Activated CD8-positive, alpha-beta T cell treated with anti-CD3 and anti-CD28 coated beads, Interleukin-2, amount 10 ng/mL, durations not matched to agents 7 days and 5 days (primary cell): Measurements from ENCODE around the gene FPR1. TPM values are rescaled to one million over a fixed set of nuclear protein-coding genes. Genes with fewer than 3 reads are reported as not detected.
A peak's percentile ranks its signal among the peaks of the same experiment; 100 is the strongest.
"Not testable (repeated sequence)": the region's sequence is repeated elsewhere in the genome, so short reads cannot be mapped to it uniquely, and the experiment has no call there.

Source experiments
- ATAC-seq: fragments of 150-1000 bp; cut with Tn5 transposase; one replicate; pipeline ENCODE4 v1.10.0; 2021; ENCODE audit warnings: moderate library complexity
- CTCF ChIA-PET: fragments of 350-600 bp; sonication (Branson Sonifier 250); formaldehyde crosslinking; loops from one replicate; lab custom pipeline; 2021; ENCODE audit warnings: antibody characterized with exemption; lab: Charles Lee
- POLR2A ChIA-PET: fragments of 350-600 bp; sonication (Branson Sonifier 250); formaldehyde crosslinking; loops from one replicate; lab custom pipeline; 2021; ENCODE audit warnings: antibody characterized with exemption; lab: Charles Lee
- DNase-seq: peaks from one replicate; pipeline ENCODE4 v3.0.0-alpha.2; 2020
- H3K27ac Mint-ChIP-seq: one replicate; pipeline ENCODE4 v1.8.0; 2021; ENCODE audit warnings: mild to moderate bottlenecking, mixed read lengths
- H3K27me3 Mint-ChIP-seq: one replicate; pipeline ENCODE4 v1.8.0; 2021; ENCODE audit warnings: low read depth, mixed read lengths
- H3K36me3 Mint-ChIP-seq: one replicate; pipeline ENCODE4 v1.8.0; 2021; ENCODE audit warnings: low read depth, mixed read lengths
- H3K4me1 Mint-ChIP-seq: one replicate; pipeline ENCODE4 v1.8.0; 2021; ENCODE audit warnings: low read depth, mixed read lengths
- H3K4me3 Mint-ChIP-seq: one replicate; pipeline ENCODE4 v1.8.0; 2021; ENCODE audit warnings: mild to moderate bottlenecking, mixed read lengths
- H3K9me3 Mint-ChIP-seq: one replicate; pipeline ENCODE4 v1.8.0; 2022; ENCODE audit warnings: mixed read lengths; ENCODE audit not compliant: insufficient read depth
- total RNA-seq, 2 experiments: library from RNA; stranded (reverse); gene quantifications; one replicate each; pipeline ENCODE4 v1.2.3, GENCODE V29; 2021

The FPR1 gene
- total RNA-seq, 2 experiments from 2014 or later: not detected

DNA sequence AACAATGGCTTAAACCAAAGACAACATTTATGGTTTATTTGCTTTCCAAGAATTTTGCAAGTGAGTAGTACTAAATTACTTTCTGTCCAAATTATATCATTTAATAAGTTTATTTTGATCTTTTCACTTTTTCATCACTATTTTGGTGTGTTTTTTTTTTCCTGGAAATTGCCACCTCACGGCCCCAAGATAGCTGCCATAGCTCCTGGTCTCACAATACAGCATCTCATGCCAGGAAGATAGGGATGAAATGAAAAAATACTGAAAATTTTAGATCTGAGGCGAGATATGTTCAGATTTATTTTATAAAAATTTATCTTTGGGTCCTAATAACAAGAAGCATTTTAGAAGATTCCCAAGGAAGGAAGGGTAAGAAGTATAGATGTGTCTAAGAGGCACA is 36.4 kb upstream of the FPR1 start:
- CTCF ChIA-PET: interaction anchor here (1.8 kb wide), 1 partner anchor 10 kb away, joined by 6 read pairs; no protein-coding TSS in a partner anchor
- peaks cover 8% of the 10 kb centered on the region for H3K9me3 Mint-ChIP-seq
- POLR2A ChIA-PET: no interaction called here
- no peak overlapping the region for H3K27ac Mint-ChIP-seq
- H3K36me3 Mint-ChIP-seq: no peaks in the 10 kb centered on the region
- H3K4me3 Mint-ChIP-seq: no peak overlapping the region
- no peaks in the 10 kb centered on the region for H3K27me3 Mint-ChIP-seq
- DNase-seq: no peak
- H3K4me1 Mint-ChIP-seq: no peaks in the 10 kb centered on the region
- ATAC-seq: no peak

DNA sequence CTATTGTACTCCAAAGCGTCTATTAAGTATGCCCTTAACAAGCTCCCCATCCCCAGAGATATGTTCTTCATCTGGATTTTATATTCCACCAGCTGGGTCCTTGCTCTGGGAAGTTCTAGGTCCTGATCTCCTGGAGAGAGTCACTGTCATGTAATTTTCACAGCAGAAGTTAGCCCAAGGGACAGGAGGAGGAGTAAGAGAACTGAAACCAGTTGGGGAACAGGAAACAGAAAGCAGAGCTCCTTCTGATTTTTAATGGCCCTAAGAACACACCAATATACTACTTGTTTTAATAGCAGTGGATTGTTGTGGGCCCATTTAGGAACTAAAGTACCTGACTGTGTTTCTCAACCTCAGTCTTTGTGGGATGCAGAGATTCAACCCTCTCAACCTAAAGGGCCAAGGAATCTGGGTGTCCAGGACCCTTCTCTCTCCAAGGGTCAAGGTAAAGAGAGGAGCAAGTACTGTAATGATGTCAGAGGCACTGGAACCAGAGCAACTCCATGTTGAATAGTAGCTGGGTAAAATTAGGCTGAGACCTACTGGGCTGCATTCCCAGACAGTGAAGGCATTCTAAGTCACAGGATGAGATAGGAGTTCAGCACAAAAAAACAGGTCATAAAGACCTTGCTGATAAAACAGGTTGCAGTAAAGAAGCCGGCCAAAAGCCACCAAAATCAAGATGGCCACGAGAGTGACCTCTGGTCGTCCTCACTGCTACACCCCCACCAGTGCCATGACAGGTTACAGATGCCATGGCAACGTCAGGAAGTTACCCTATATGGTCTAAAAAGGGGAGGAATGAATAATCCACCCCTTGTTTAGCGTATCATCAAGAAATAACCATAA is 35.2 kb upstream of the FPR1 start:
- H3K27me3 Mint-ChIP-seq: no peaks in the 10 kb centered on the region
- H3K36me3 Mint-ChIP-seq: no peaks in the 10 kb centered on the region
- ATAC-seq: no peak
- H3K4me3 Mint-ChIP-seq: no peak overlapping the region
- no peak overlapping the region for H3K27ac Mint-ChIP-seq
- ChIA-PET POLR2A (no interaction called here), CTCF (no interaction called here)
- DNase-seq: no peak
- H3K9me3 Mint-ChIP-seq: peaks cover 5% of the 10 kb centered on the region
- H3K4me1 Mint-ChIP-seq: no peaks in the 10 kb centered on the region

DNA sequence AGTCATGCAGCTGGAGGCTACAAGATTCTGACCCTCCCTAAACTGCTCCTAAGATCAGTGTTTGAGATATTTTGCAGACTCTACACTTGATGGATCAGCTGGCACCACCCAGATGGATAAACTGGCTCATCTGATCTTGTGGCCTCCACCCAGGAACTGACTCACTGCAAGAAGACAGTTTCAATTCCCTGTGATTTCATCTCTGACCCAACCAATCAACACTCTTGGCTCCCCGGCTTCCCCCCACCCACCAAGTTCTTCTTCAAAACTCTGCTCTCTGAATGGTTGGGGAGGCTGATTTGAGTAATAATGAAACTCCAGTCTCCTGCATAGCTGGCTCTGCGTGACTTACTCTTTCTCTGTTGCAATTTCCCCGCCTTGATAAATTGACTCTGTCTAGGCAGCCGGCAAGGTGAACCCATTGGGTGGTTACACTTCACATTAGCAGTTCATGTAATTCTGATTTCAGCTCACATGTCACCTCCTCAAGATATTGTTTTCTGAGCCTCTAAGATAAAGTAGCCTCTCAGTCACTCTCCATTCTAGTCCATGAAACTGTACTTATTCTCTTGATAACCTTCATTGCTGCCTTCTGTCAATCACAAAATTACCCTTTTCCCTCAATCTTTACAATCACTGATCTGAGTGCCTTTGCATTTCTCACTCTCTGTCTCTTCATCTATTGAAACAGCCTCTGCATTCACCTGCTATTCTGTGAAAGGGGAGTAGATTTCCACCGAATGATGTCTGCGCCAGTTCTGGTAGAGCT is 33.4 kb upstream of the FPR1 start:
- Mint-ChIP-seq H3K4me3 (no peak overlapping the region), H3K9me3 (no peaks in the 10 kb centered on the region), H3K4me1 (no peaks in the 10 kb centered on the region), H3K36me3 (no peaks in the 10 kb centered on the region), H3K27me3 (no peaks in the 10 kb centered on the region), H3K27ac (no peak overlapping the region)
- ATAC-seq: no peak
- ChIA-PET CTCF (interaction anchor here (0.6 to 1.4 kb wide), 2 partner anchors 269 to 343 kb away, joined by 3 read pairs; no protein-coding TSS in a partner anchor), POLR2A (no interaction called here)
- DNase-seq: peak; percentile 30

DNA sequence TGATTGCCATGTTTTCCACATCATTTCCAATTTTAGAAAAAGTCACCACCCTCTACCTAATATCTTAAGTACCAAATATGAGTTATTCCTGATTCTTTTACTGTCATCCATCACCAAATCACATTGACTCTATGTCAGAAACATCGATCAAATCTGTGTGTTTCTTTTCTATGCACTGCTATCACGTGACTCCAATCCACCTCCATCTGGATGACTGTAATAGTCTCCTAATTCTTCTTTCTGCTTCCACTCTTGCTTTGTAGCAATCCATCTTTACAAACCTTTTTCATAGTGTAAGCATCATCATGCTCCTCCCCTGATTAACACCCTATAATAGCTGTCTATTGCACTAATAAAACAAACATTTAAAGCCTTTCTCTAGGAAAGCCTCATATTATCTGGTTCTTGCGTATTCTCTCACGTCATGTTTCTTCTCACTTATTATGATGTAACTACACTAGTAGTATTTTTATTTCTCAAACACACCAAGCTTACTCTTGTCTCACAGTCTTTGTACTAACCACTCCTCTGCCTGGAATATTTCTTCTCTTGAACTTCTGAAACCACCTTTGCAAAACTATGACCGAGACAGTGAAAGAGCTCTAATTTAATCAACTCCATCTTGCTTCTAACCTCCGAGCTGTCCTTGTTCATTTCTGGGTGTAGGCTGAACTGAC is 32.6 kb upstream of the FPR1 start:
- Mint-ChIP-seq H3K4me3 (no peak overlapping the region), H3K27ac (no peak overlapping the region), H3K4me1 (no peaks in the 10 kb centered on the region), H3K36me3 (no peaks in the 10 kb centered on the region), H3K27me3 (peaks cover 7% of the 10 kb centered on the region), H3K9me3 (no peaks in the 10 kb centered on the region)
- POLR2A ChIA-PET: no interaction called here
- DNase-seq (no peak), ATAC-seq (no peak)
- CTCF ChIA-PET: interaction anchor here (1.4 kb wide), 1 partner anchor 342 kb away, joined by 3 read pairs; no protein-coding TSS in a partner anchor

DNA sequence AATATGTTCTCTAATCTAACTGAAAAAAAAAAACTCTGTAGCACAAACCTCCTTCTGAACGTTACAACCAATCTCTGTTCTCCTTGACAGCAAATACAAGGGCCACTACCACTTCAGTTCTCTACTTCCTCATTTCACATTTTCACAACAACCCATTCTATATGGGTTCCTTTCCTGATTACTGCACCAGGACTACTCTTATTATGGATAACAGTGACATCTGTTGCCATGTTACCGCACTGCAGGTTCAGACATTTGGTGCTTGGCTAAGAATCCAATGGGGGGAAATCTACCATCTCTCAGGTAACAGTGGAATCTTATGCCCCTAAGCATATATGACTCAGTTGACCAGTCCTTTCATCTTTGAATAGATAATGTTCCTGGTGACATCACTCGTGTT is 31.7 kb upstream of the FPR1 start:
- no peaks in the 10 kb centered on the region for H3K36me3 Mint-ChIP-seq
- no peak overlapping the region for H3K4me3 Mint-ChIP-seq
- ChIA-PET POLR2A (no interaction called here), CTCF (no interaction called here)
- ATAC-seq (no peak), DNase-seq (no peak)
- H3K27me3 Mint-ChIP-seq: peaks cover 8% of the 10 kb centered on the region
- no peaks in the 10 kb centered on the region for H3K9me3 Mint-ChIP-seq
- H3K4me1 Mint-ChIP-seq: no peaks in the 10 kb centered on the region
- H3K27ac Mint-ChIP-seq: no peak overlapping the region

DNA sequence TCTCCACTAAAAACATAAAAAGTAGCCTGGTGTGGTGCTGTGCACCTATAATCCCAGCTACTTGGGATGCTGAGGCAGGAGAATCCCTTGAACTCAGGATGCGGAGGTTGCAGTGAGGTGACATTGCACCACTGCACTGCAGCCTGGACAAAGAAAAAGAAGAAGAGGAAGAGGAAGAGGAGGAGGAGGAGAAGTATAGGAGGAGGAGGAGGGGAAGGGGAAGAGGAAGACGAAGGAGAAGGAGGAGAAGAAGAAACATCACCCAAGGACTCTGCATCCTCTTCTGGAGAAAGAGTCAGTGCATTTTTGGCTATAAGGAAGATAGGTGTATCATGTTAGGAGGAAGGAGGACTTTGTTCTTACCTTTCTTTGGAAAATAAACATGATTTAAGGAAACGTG is 30.3 kb upstream of the FPR1 start:
- ChIA-PET POLR2A (no interaction called here), CTCF (no interaction called here)
- Mint-ChIP-seq H3K4me3 (no peak overlapping the region), H3K36me3 (no peaks in the 10 kb centered on the region), H3K9me3 (no peaks in the 10 kb centered on the region), H3K27ac (no peak overlapping the region), H3K27me3 (peaks cover 11% of the 10 kb centered on the region), H3K4me1 (peaks cover 2% of the 10 kb centered on the region)
- no peak for DNase-seq
- no peak for ATAC-seq

DNA sequence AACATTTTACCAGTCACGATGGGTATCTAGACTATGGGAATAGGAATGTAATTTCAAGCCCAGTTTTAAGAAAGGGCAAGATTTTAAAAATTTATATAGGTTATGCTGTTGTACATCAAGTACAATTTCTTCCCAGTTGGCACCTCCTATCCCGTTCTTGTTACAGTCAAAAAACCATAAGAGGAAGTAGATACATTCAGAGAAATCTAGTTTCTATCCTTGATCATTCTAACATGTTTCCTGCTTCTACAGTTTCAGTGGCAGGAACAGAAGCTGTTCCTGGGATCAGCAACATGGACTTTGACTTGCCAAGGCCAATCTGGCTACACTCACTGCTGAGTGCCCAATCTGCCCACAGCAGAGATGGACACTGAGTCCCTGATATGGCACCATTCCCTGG is 28.6 kb upstream of the FPR1 start:
- Mint-ChIP-seq H3K27ac (no peak overlapping the region), H3K36me3 (no peaks in the 10 kb centered on the region), H3K9me3 (no peaks in the 10 kb centered on the region), H3K4me3 (no peak overlapping the region), H3K4me1 (peaks cover 2% of the 10 kb centered on the region), H3K27me3 (peaks cover 18% of the 10 kb centered on the region)
- DNase-seq (no peak), ATAC-seq (no peak)
- ChIA-PET POLR2A (no interaction called here), CTCF (no interaction called here)

DNA sequence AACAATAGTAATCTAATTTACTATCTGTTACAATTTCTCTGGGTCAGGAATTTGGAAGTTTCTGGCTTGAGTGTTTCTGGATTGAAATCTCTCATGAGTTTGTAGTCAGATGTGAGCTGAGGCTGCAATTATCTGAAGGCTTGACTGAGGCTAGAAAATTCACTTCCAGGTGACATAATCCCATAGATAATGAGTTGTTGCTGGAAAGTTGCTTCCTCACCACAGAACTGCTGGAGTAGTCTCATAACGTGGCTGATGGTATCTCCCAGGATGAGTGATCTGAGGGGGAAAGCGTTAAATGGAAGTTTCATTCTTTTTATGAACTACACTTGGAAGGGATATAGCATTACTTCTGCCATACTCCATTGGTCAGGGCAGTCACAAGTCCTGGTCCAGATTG is 28.0 kb upstream of the FPR1 start:
- no peaks in the 10 kb centered on the region for H3K9me3 Mint-ChIP-seq

DNA sequence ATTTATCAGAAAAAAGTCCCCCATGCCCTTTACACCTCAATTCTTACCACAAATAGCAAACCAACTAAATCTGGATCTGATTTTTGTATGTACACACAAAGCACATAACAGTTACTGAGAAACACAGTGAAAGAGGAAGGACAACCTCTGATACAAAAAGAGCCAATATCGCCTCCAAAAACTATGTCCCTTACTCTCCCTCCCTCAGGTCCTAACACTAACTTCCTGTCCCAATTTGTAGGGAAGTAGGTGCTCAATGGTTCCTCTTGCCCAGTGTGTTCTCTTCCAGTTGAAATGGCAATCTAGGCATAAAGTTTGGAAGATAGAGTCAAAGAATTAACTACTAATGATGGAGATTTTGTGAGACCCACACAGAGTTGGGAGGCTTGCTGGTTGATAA is 27.5 kb upstream of the FPR1 start:
- DNase-seq (no peak), ATAC-seq (no peak)
- ChIA-PET POLR2A (interaction anchor here (0.7 kb wide), 1 partner anchor 11 kb away, joined by 3 read pairs; no protein-coding TSS in a partner anchor), CTCF (no interaction called here)
- no peaks in the 10 kb centered on the region for H3K9me3 Mint-ChIP-seq
- no peak overlapping the region for H3K27ac Mint-ChIP-seq
- no peaks in the 10 kb centered on the region for H3K36me3 Mint-ChIP-seq
- H3K4me1 Mint-ChIP-seq: peaks cover 2% of the 10 kb centered on the region
- H3K27me3 Mint-ChIP-seq: peaks cover 18% of the 10 kb centered on the region
- H3K4me3 Mint-ChIP-seq: no peak overlapping the region

More for the DNA sequence above, 28.0 kb upstream of the FPR1 start:
- no peak overlapping the region for H3K4me3 Mint-ChIP-seq
- POLR2A ChIA-PET: no interaction called here
- CTCF ChIA-PET: no interaction called here
- no peak for ATAC-seq
- H3K36me3 Mint-ChIP-seq: no peaks in the 10 kb centered on the region
- no peak overlapping the region for H3K27ac Mint-ChIP-seq
- H3K27me3 Mint-ChIP-seq: peaks cover 18% of the 10 kb centered on the region
- peaks cover 2% of the 10 kb centered on the region for H3K4me1 Mint-ChIP-seq
- DNase-seq: no peak

DNA sequence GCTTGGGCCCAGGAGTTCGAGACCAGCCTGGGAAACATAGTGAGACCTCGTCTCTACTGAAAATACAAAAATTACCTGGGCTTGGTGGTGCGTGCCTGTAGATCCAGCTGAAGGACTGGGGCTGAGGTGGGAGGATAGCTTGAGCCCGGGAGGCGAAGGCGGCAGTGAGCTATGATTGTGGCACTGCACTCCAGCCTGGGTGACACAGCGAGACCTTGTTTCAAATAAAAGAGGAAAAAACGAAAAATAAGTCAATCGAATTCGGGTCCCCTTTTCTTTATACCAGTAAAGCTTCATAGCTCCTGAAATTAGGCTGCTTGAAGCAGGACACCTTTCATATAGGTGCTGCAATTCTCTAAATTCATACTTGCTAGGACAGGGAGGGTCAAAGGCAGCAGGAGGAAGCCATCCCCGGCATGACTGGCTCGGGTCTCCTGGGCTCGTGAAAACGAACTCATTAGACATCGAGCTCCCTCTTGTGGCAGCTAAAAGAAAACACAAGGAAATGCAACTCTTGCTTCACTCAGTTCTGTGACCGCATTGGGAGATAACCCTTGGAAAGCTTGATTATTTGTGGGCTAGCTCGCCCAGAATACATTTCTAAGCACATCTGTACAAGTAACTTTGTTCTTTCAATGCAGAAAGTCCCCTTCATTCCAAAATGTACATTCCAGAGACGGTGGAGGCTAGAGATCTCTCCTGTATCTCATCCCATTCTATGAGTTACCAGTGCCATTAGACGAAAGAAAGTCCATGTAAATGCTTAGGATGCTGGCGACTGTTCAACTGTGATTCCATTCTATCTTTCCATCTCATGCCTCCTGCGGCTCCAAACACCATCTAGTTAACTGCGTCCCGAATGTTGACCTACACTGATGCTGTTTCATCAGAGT is 26.1 kb upstream of the FPR1 start:
- ATAC-seq (peak; percentile 49), DNase-seq (peak; percentile 55)
- POLR2A ChIA-PET: no interaction called here
- Mint-ChIP-seq H3K4me1 (peaks cover 2% of the 10 kb centered on the region), H3K9me3 (peaks cover 3% of the 10 kb centered on the region), H3K27me3 (peaks cover 19% of the 10 kb centered on the region), H3K4me3 (no peak overlapping the region), H3K27ac (no peak overlapping the region), H3K36me3 (no peaks in the 10 kb centered on the region)
- CTCF ChIA-PET: interaction anchor here (0.6 to 2.1 kb wide), 21 partner anchors 9 to 1647 kb away, joined by 3 to 9 read pairs (median 3); no protein-coding TSS in a partner anchor

DNA sequence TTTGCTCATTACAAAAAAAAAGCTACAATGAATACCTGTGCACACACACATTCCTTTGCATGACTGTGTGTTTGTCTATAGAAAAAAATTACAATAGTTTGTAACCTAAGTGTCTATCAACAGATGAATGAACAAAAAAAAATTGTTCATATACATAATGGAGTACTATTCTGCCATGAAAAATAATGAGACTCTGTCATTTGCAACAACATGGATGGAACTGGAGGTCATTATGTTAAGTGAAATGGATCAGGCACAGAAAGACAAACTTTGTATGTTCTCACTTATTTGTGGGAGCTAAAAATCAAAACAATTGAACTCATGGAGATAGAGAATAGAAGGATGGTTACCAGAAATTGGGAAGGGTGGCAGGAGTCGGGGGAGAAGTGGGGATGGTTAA is 24.9 kb upstream of the FPR1 start:
- H3K27ac Mint-ChIP-seq, H3K4me1 Mint-ChIP-seq, ATAC-seq, DNase-seq, H3K9me3 Mint-ChIP-seq, H3K36me3 Mint-ChIP-seq, POLR2A ChIA-PET, H3K4me3 Mint-ChIP-seq: not testable (repeated sequence)
- CTCF ChIA-PET: interaction anchor here (1.3 to 2.1 kb wide), 4 partner anchors 59 to 461 kb away, joined by 3 to 9 read pairs (median 5); no protein-coding TSS in a partner anchor
- H3K27me3 Mint-ChIP-seq: peaks cover 22% of the 10 kb centered on the region
